K562 (cell line): ENCODE measurements around the gene PDE8A. TPM values are rescaled to one million over a fixed set of nuclear protein-coding genes. Genes with fewer than 3 reads are reported as not detected.

ENCODE experiments used
- ATAC-seq: fragments of 200-7000 bp; cut with Tn5 transposase; 3 replicates; pipeline ENCODE4 v1.9.1; 2020; ENCODE audit warnings: moderate library complexity
- BruUV-seq: library from RNA; stranded (reverse); fragments of 400-500 nt; replicated peaks from 2 replicates; lab custom pipeline; 2021; lab: Mats Ljungman, UMichigan
- CTCF ChIA-PET: fragments of 300-600 bp; formaldehyde crosslinking; extraction: SDS; loops from one replicate; lab custom pipeline; 2021; ENCODE audit warnings: low intra/inter-chr PET ratio; lab: Yijun Ruan, JAX
- POLR2A ChIA-PET: fragments of 300-600, 350-650 bp; sonication (Branson Sonifier 250); formaldehyde crosslinking; extraction: SDS; loops from one replicate; lab custom pipeline; 2021; ENCODE audit warnings: antibody characterized with exemption, inconsistent platforms; lab: Yijun Ruan, JAX
- DNase-seq, 4 experiments: peaks; one replicate each; pipeline versions ENCODE4 v3.0.0 to v3.0.0-alpha.2; 2011 to 2018; ENCODE audit warnings: low spot score in 3 of 4, mixed read lengths in 3 of 4; ENCODE audit errors: extremely low read depth in 1 of 4
- FAIRE-seq: peaks from 2 replicates; lab custom pipeline; 2011; peaks lifted over from hg19 to GRCh38; lab: Jason Lieb, UNC
- H2AFZ ChIP-seq: 2 replicates; pipeline ENCODE4 v1.6.0; 2011; ENCODE audit warnings: low read depth, low read length, control low read depth, inconsistent platforms
- H3K27ac ChIP-seq: fragments of 200-600 bp; 3 replicates; pipeline ENCODE4 v1.8.0; 2011; ENCODE audit warnings: low read depth, mild to moderate bottlenecking, control low read depth, inconsistent platforms, low read length, moderate library complexity, mixed read lengths; ENCODE audit errors: extremely low read depth
- H3K27me3 ChIP-seq, 2 experiments: fragments of 300-600 bp in 1 of 2; 2 replicates in 1 of 2; 3 replicates in 1 of 2; pipeline versions ENCODE4 v1.6.0 to v1.8.0; 2011; ENCODE audit warnings: inconsistent platforms in 2 of 2, low read length in 2 of 2, mild to moderate bottlenecking in 1 of 2, mixed read lengths in 1 of 2, moderate library complexity in 1 of 2; ENCODE audit not compliant: control insufficient read depth in 2 of 2, insufficient read depth in 2 of 2
- H3K36me3 ChIP-seq: fragments of 300-600 bp; 3 replicates; pipeline ENCODE4 v1.8.0; 2011; ENCODE audit warnings: mild to moderate bottlenecking, low read length, inconsistent platforms; ENCODE audit not compliant: control insufficient read depth, insufficient read depth
- H3K4me1 ChIP-seq, 2 experiments: fragments of 200-600 bp in 1 of 2; replicated peaks in 1 of 2; 2 replicates in 1 of 2; 3 replicates in 1 of 2; pipeline versions ENCODE4 v1.5.1 to v1.8.0; 2011; ENCODE audit warnings: inconsistent platforms in 2 of 2, low read length in 2 of 2, mild to moderate bottlenecking in 1 of 2, mixed read lengths in 1 of 2, moderate library complexity in 1 of 2; ENCODE audit not compliant: control insufficient read depth in 2 of 2, insufficient read depth in 2 of 2
- H3K4me2 ChIP-seq: 2 replicates; pipeline ENCODE4 v1.6.1; 2011; ENCODE audit warnings: low read length, control low read depth, inconsistent platforms, mixed read lengths; ENCODE audit not compliant: insufficient read depth
- H3K4me3 ChIP-seq: fragments of 200-600 bp; sonication (generic), shearing (Covaris generic); 2 replicates; pipeline ENCODE4 v1.5.1; 2016; ENCODE audit warnings: control low read depth, inconsistent platforms
- H3K79me2 ChIP-seq: fragments of 200-600 bp; 3 replicates; pipeline ENCODE4 v1.8.0; 2011; ENCODE audit warnings: low read length, inconsistent platforms; ENCODE audit not compliant: control insufficient read depth, insufficient read depth
- H3K9ac ChIP-seq, 2 experiments: 2 replicates each; pipeline versions ENCODE4 v1.6.0 to v1.6.1; 2011; ENCODE audit warnings: low read depth in 2 of 2, low read length in 2 of 2, control low read depth in 1 of 2, inconsistent platforms in 1 of 2, mild to moderate bottlenecking in 1 of 2, mixed read lengths in 1 of 2; ENCODE audit not compliant: insufficient read depth in 1 of 2
- H3K9me1 ChIP-seq: one replicate; pipeline ENCODE4 v1.6.0; 2011; ENCODE audit warnings: inconsistent platforms, mild to moderate bottlenecking, low read length, moderate library complexity; ENCODE audit not compliant: control insufficient read depth, insufficient read depth
- H3K9me3 ChIP-seq: replicated peaks from 2 replicates; pipeline ENCODE4 v1.5.1; 2011; ENCODE audit warnings: low read depth, low read length, inconsistent platforms; ENCODE audit not compliant: control insufficient read depth, insufficient read depth
- H4K20me1 ChIP-seq: replicated peaks from 2 replicates; pipeline ENCODE4 v1.6.1; 2011; ENCODE audit warnings: low read length, inconsistent platforms, mixed read lengths; ENCODE audit not compliant: control insufficient read depth, insufficient read depth
- BCL6 ChIP-seq: fragments of 250-450 bp; sonication (Bioruptor Pico); IDR thresholded peaks from 2 replicates; pipeline ENCODE4 v1.4.0; 2020
- ETS2 ChIP-seq: IDR thresholded peaks from 2 replicates; pipeline ENCODE4 v1.6.1; 2016; ENCODE audit warnings: borderline replicate concordance, missing genetic modification characterization, mild to moderate bottlenecking, moderate library complexity, missing compliant biosample characterization; ENCODE audit not compliant: poor library complexity, severe bottlenecking
- ETV6 ChIP-seq, 3 experiments: fragments of 150-350 bp in 1 of 3; sonication (generic) in 1 of 3; formaldehyde crosslinking in 1 of 3; IDR thresholded peaks; 2 replicates each; pipeline versions ENCODE4 v1.6.1 to v1.8.0; 2014 to 2022; ENCODE audit warnings: borderline replicate concordance in 2 of 3, low read depth in 2 of 3, antibody characterized with exemption in 1 of 3, low read length in 1 of 3, mild to moderate bottlenecking in 1 of 3, missing genetic modification reagents in 1 of 3
- GABPB1 ChIP-seq: sonication (generic); formaldehyde crosslinking; IDR thresholded peaks from 2 replicates; pipeline ENCODE4 v1.8.0; 2022; ENCODE audit warnings: mild to moderate bottlenecking, missing genetic modification reagents
- KAT2B ChIP-seq: IDR thresholded peaks from one replicate; pipeline ENCODE4 v1.6.1; 2012; ENCODE audit warnings: low read depth, mild to moderate bottlenecking, control low read depth, inconsistent platforms, low read length, moderate library complexity
- NELFE ChIP-seq: IDR thresholded peaks from 2 replicates; pipeline ENCODE4 v1.6.1; 2011; ENCODE audit warnings: mild to moderate bottlenecking; ENCODE audit not compliant: insufficient read depth, insufficient read length
- SFPQ ChIP-seq: fragments of 200-400 bp; formaldehyde crosslinking; IDR thresholded peaks from 2 replicates; pipeline ENCODE4 v1.6.1; 2017; ENCODE audit warnings: mild to moderate bottlenecking, low read depth, low read length, moderate library complexity
- SMC3 ChIP-seq: conservative IDR thresholded peaks from 2 replicates; pipeline ENCODE4 v1.6.1; 2011; ENCODE audit warnings: low read depth, low read length, improper control_type of control experiment; ENCODE audit not compliant: insufficient read depth
- TFAP4 ChIP-seq: sonication (generic); formaldehyde crosslinking; IDR thresholded peaks from 2 replicates; pipeline ENCODE4 v1.8.0; 2022; ENCODE audit warnings: missing genetic modification reagents, mild to moderate bottlenecking, moderate library complexity, borderline replicate concordance
- ZBTB34 ChIP-seq: fragments of 250-450 bp; sonication (Bioruptor Pico); IDR thresholded peaks from 2 replicates; pipeline ENCODE4 v1.8.0; 2021; ENCODE audit warnings: mild to moderate bottlenecking, moderate library complexity
- ZNF224 ChIP-seq: sonication (generic); formaldehyde crosslinking; IDR thresholded peaks from 2 replicates; pipeline ENCODE4 v1.8.0; 2022; ENCODE audit warnings: mild to moderate bottlenecking, missing genetic modification reagents
- ZNF695 ChIP-seq: fragments of 450-650 bp; formaldehyde crosslinking; IDR thresholded peaks from 2 replicates; pipeline ENCODE4 v1.4.0; 2020; ENCODE audit warnings: mild to moderate bottlenecking, moderate library complexity
- WGBS: fragments of 100-300 bp; shearing (Covaris generic); methylation state at CpG from one replicate; pipeline ENCODE4 v1.1.6; 2016; ENCODE audit warnings: low coverage, mixed read lengths; ENCODE audit not compliant: insufficient coverage; ENCODE audit errors: missing lambda C conversion rate; 5-methylcytosine and 5-hydroxymethylcytosine counted together
- in situ Hi-C: fragments of 300-500 bp; cut with MboI; formaldehyde crosslinking; loops from 4 replicates; pipeline ENCODE4 v1.15.0; 2018; ENCODE audit warnings: inconsistent platforms, mixed read lengths
- intact Hi-C: fragments of 100-400 bp; cut with micrococcal nuclease; formaldehyde crosslinking; loops from 2 replicates; pipeline ENCODE4 v1.14.2; 2022
- polyA plus RNA-seq, 8 experiments: library from polyadenylated mRNA; depleted of rRNA in 4 of 8; stranded (reverse) in 5 of 8; unstranded in 3 of 8; fragments of >200 nt; fragmentation: Nextera tagmentation in 2 of 8; fragmentation: Illumina TruSeq in 1 of 8; extraction: Ambion mirVana in 2 of 8; extraction: Trizol in 1 of 8; gene quantifications; 2 replicates each; pipeline versions ENCODE4 v1.2.1 to v1.2.3, GENCODE V29; 2011 to 2014; ENCODE audit warnings: inconsistent platforms in 1 of 8, missing spikeins in 1 of 8
- total RNA-seq, 7 experiments: library from RNA; depleted of rRNA in 6 of 7; stranded (reverse); fragments of >200 nt in 6 of 7; fragmentation: Illumina TruSeq in 2 of 7; extraction: Trizol in 2 of 7; gene quantifications; 2 replicates each; pipeline versions ENCODE4 v1.2.1 to v1.2.3, GENCODE V29; 2011 to 2021; ENCODE audit warnings: low replicate concordance in 1 of 7

PDE8A gene
- total and polyA plus RNA-seq, 9 of the 15 experiments (the other 6 are each of a cell fraction or from before 2014, with no cell fraction given) = 5.9 to 40.3 (median 19.8) TPM

GRCh38 chr15:85168642-85169173 is 187.1 kb downstream of the PDE8A start:
- Histone ChIP-seq H4K20me1 (no peaks in the 10 kb centered on the region), H3K27me3 (no peaks in the 10 kb centered on the region), H3K36me3 (no peaks in the 10 kb centered on the region), H3K9ac (no peak overlapping the region), H3K4me2 (no peak overlapping the region), H3K27ac (no peak overlapping the region), H3K9me1 (no peaks in the 10 kb centered on the region), H3K4me1 (0 out of 5 replicates have a peak, but pooled peaks cover 0 to 3% of the 10 kb centered on the region in 2 experiments), H3K4me3 (no peak overlapping the region), H3K9me3 (peaks cover 15% of the 10 kb centered on the region), H3K79me2 (no peaks in the 10 kb centered on the region), H2AFZ (no peak overlapping the region)
- BruUV-seq = no TSS peak
- DNase-seq (peak; percentile 18 to 41 (median 33)), FAIRE-seq (no peak), ATAC-seq (peak; percentile 46; the same call in 2 of the 3 replicates)
- in situ Hi-C loops (no loop called here), intact Hi-C loops (no loop called here)
- WGBS = 58% methylated on average over 11 of the region's 20 CpGs
- ChIA-PET CTCF (no interaction called here), POLR2A (interaction anchor here (0.6 kb wide), 1 partner anchor 134 kb away, joined by 3 read pairs; no protein-coding TSS in a partner anchor)
- TF ChIP-seq NELFE = no peak
- no peak for TF ChIP-seq ZNF224
- TF ChIP-seq TFAP4 = no peak
- TF ChIP-seq ZBTB34 (CRISPR knock-in tag) = no peak
- TF ChIP-seq KAT2B = no peak
- no peak for TF ChIP-seq ETS2 (tag)
- TF ChIP-seq ZNF695 (CRISPR knock-in tag) = no peak
- no peak for TF ChIP-seq GABPB1
- TF ChIP-seq SFPQ = no peak
- TF ChIP-seq SMC3 = 0 out of 2 replicates have a peak, but pooled peaks have one; percentile 6
- no peak for TF ChIP-seq ETV6 (IDR thresholded peaks at IDR 0.05; ENCODE audit: borderline replicate concordance in 1 of 2, low read depth in 2 of 2, low read length in 1 of 2)
- TF ChIP-seq ETV6 (CRISPR knock-in tag; IDR thresholded peaks at IDR 0.05; ENCODE audit: borderline replicate concordance) = no peak
- no peak for TF ChIP-seq BCL6 (CRISPR knock-in tag)
